Suppressor macrophage treated with lipopolysaccharide for 1 hour (primary cell): ENCODE results near the gene TBC1D17.

Experiments
- DNase-seq, 3 donors: peaks; one replicate each; pipeline ENCODE4 v3.0.0-alpha.2; 2020 to 2022

TBC1D17 gene

DNA sequence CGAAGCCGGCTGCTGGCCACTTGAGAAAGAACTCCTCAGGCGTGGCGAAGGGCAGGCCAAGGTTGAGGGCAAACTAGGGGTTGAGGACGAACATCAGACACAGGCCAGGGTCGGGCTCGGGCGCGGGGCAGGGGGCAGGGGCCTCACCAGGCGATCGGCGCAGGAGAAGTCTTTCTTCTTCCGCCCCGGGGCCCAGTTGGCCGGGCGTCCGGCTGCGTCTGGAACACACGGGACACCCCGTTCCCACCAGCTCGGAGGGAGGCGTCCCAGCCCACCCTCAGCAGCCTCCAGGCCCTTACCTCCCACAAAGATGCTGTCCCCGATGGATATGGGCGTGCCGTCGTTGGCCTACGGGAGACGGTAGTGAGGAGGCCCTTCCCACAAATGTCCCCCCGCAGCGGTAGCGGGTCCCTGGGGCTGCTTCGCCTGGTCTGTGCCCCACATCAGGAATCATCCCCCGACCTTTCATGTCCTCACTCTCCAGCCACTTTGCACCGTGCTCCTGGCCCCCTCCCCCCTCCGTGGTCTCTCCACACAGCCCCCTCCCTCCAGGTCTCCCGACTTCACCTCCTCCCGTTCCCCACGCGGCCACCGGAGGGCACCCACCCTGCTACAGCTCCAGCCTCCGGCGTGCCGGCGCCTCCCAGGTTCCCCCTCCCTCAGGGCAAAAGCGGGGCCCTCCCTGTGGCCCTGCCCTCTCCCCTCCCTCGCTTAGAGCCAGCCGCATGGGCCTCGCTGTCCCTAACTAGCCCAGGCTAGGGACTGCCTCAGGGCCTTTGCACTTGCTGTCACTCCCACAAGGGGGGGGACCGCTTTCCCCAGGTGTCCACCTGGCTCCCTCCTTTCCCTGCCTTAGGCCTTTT is 14.9 kb upstream of the TBC1D17 start:
- peak in 1 of 3 donors; percentile 52 for DNase-seq

DNA sequence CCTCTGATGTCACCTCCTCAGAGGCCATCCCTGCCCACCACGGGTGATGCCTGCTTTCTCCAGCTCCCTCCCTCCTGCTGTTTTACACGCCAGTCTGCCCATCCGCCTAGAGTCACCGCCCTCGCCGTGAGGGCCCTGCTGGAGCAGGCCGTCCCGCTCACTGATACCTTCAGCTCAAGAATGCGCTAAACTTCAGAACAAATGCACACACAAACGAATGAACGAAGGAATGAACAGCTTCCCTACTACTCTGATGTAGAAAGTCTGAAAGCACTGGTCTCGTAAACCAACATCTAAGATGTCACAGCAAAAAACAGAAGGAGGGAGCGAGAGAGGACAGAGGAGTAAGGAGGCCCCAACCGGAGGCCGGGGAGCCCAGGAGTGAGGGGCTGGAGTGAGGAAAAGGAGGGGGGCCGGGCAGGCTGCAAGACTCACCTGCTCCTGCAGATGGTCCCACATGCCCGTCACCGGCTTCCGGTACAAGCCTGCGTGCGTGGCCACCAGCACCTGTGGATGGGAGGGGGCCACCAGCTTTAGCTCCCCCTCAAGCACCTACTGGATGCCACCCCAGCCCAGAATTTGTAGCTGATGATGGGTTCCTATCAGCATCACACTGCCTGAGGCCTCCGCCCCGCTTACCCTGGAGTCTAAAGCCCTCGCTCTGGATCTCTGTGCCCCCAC is 14.1 kb upstream of the TBC1D17 start:
- no peak for DNase-seq

DNA sequence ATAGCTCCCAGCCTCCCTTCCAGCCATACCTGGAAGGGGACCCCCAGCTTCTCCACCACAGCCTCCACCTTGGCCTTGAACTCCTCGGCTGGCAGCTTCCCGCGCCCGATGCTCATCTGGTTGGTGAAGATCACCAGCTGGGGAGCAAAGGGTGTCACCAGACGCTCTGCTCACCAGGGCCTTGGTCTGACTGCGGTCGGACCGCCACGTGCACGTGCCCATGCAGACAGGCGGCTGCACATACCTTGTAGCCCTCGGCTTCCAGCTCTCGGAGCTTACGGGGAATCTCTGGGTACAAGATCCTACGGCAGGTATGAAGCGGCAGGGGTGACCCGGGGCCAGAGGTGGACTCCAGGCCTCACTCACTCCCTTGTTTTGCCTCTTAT is 13.6 kb upstream of the TBC1D17 start:
- DNase-seq = no peak

- no peak for DNase-seq
Measured at GRCh38 chr19:49864890-49865289, 12.6 kb upstream of the TBC1D17 start.

DNA sequence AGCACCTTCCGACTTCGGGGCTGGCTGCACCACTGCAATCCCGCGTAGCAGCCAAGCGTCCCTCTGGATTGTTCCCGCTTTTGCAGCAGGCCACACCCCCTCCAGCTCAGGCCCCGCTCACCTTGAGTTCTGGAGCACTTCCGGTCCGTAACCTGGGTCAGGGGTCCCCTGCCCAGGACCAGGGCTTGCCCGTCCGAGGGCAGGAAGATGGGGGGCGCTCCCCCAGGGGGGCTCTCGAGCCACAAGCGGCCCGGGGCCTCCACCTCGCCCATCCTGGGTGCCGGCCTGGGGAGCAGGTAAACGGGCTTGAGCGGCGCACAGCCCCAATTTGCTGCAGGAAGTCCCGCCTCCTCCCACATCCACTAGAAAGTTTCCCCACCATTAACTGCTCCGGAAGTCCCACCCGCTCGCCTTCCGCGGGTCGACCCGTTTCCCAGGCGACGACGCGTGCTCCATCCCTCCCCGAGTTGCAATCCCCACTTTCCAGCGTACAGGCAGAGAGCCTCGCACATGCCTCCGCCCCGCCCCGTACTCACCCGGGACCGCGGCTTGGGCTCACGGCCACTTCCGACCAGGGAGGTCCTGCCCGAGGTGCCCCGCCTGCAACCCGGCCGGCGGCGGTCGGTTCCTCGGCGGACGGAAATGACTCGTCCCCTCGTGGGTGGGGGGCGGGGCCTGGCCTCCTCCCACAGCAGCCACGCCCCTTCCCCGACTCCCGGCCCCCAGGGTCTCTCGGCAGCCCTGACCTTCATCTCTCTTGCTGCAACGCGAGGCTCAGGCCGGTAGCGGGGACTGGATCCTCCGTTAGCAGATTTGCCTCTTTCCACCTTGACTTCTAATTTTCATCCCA is 10.3 kb upstream of the TBC1D17 start, which contains the start of gene PNKP:
Gene PNKP (minus strand): TSS at position 644 of the 850 bp plus-strand sequence. CDS start 372 bp downstream, at position 272.
- peak; percentile 90 to 97 (median 92) for DNase-seq

GRCh38 chr19:49869009-49869483 is 8.5 kb upstream of the TBC1D17 start:
- no peak for DNase-seq

DNA sequence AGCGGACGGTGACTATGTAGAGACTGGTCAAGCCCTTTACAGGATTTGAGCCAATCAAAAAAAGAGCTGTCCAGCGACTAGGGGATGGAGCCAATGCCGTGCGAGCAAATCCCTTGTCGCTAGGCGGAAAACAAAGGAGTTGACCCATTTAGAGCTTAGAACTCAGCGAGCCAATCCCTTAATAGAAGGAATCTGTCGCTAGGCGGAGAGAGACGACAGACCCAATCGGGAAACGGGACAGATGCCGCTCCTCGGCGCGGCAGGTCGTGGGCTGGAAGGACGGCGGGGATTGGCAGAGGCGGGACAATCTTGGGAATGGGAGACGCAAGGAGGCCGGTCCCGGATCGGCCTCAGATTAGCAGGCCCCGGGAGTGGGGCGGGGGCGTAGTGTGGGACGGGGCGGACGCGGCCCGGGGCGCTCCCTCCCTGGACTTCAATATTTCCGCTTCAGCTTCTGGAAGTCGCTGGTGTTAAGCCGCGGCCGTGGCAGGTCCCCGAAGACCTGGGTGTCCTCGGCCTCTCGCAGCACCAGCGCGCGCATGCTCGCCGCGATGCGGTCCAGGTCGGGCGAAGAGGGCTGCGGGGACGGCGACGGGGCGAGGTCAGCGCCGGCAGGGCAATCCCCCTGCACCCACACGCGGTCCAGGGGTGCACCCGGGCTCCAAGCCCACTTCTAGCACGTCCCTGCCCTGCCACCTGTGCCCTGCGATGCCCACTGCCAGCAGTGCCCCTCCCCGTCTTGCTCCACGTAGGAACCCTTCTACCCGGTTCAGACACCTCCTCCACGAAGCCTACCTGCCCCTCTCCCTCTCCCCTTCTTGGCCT is 7.8 kb upstream of the TBC1D17 start:
- DNase-seq = peak; percentile 96 to 100 (median 99)

DNA sequence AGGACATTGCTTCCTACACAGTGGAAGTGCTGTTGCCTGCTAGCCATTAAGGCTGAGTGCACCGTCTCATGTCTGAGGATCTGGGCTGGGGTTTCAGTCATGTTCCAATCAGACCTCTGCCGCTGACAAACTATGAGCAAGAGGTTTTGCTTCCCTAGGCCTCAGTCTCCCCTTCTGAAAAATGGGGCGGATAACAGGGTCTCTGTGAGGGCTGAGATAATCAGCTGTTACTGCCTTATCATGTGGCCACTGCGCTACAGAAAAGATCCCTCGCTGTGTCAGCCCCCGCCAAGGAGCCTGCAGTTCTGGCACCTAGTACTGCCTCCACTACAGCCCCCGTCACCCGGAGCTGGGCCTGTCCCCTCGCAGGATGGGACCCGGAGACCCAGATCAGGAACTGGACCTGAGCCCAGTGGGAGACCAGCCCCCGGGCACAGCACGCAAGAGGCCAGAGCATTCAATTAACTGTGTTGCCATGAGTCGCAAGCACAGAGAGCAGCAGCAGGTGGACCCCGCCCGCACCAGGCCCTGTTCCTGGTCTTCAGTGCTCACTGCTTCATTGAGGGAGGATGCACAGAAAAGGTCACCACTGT is 7.1 kb upstream of the TBC1D17 start:
- DNase-seq = no peak

DNA sequence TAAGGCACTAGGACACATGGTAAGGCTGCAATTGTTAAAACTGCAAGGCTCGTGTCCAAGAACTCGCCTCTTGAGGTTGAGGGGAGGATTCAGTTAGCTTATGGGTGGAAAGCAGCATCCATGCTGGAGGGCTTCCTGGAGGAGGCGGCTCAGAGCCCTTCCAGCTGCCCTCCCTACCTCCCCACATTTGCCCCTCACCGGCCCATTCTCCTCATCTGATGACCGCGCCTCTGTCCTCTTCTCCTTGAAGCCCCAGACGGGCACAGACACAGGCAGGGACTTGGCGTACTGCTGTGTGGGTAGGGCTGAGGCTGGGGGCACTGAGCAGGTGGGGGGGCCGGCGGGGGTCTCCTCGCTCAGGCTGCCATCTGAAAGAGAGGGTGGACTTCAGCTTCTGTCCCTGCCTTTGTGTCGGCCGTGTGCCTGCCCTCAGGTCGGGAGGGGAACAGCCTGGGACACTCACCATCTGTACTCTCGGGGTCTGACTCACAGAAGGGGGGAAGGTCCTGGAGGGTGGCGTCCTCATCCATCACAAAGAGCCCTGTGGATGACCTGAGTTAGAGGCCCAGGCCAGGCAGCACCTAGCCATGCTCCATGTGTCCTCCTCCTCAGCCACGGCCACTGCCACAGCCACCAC is 6.0 kb upstream of the TBC1D17 start:
- DNase-seq = no peak

DNA sequence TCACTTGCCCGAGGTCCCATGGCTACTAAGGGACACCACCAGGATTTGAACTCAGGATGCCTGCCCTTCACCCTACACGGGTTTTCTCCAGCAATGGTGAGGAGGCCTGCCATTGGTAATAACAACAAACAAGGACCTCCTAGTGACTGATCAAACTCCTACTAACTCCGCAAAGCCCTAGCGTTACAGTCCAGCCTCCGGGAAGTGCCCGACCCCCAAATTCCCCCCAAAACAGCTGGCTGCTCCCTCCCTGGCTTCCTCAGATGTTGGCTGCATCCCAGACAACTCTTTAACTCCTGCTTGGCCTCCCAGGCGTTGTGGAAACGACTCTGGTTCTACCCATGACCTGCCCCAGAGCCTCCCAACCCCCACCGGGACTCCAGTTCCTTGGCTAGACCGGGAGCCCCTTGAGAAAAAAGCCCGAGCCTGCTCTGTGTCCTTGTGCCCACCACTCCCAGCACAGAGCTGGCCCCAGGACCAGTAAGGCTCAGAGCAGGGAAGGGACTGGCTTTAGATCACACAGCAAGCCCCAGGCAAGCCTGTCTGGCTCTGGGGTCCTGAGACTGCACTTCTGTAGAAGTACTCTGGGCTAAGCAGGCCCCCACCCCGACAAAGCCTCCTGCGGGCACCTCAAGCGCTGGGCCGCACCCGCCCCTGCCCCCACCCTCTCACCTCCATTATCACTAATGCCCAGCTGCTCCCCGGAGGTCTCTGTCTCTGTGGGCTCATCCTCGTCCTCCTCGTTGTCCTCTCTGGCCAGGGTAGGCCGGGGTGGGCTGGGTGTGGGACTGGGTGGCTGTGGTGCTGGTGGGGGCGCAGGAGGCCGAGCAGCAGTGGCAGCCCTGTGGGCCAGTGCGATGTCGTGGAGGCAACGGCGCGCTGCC is 5.0 kb upstream of the TBC1D17 start:
- no peak for DNase-seq

DNA sequence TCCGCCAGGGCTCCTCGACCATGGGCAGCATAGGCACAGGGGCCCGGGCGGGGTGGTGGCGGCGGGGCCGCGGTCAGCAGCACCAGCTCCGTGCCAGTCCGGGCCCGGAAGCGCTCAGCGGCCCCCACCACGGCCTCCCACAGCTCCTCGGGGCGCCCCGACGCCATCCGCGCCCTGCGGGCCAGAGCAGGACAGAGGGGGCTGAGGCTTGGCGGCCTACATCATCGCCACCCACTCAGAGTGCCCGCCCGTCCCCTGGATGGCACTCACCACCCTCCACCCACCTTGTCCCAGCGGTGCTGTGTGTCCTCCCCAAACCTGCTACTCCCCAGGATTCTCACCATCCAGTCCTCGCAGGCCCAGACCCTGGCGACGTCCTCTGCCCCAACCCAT is 4.4 kb upstream of the TBC1D17 start:
- DNase-seq = no peak

DNA sequence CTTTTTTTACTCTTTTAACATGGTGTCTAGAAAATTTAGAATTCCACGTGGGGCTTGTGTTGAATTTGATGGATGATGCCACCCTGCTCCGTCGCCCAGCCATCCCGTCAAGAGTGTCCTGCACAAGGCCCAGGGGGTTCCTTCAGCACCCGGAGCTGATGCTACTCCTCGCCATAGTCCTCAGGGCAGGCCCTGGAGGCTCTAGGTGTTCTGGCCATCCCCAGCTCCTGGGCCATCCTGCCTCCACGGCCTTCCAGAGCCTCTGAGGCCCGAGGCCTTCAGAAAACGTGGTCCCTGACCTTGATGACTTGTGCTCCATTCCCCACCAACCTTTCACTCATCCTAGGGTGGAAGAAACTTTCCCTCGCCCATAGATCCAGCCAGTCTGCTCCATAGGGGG is 3.7 kb upstream of the TBC1D17 start:
- no peak for DNase-seq

DNA sequence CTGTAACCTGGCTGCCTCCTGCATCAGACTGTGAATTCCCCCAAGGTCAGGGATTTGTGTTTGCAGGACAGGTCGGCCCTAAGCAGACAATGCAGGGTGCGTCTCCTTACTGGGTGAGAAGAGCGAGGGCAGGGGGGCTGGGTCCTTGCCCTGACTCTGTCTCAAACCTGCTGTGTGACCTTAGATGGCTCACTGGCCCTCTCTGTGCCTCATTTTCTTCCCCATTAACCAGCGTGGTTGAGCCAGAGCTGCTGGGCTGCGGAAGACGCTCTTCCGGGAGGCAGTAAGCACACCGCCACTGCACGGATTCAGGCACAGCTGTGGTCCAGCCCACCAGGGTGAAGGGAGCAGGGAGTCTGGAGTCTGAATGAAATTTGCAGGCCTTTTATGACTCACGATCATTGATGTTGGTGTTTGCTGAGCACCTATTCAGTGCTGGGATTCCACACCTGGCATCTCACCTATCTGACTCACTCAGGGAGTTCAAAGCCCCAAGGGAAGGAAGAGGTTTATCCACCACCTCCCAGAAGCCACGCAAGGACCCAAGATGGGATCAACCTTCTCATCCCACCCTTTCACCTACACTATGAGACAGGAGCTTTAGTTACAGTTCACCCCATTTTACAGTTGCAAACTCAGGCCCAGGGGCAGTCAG is 2.9 kb upstream of the TBC1D17 start:
- no peak for DNase-seq

DNA sequence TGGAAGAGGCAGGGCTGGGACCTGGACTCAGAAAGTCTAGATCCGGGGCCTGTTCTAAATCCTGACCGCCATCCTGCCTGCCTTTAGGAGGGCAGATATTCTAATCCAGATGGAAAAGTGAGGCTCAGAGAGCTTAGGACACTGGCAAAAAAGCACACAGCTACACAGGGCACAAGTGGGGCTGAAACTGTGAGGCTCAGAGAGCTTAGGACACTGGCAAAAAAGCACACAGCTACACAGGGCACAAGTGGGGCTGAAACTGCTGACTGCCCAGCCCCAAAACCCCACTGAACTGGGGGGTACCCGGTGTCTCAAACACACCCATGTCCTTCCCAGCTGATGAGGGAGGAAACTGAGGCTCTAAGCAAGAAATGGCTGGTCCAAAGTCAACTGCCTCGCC is 2.3 kb upstream of the TBC1D17 start:
- DNase-seq = no peak

DNA sequence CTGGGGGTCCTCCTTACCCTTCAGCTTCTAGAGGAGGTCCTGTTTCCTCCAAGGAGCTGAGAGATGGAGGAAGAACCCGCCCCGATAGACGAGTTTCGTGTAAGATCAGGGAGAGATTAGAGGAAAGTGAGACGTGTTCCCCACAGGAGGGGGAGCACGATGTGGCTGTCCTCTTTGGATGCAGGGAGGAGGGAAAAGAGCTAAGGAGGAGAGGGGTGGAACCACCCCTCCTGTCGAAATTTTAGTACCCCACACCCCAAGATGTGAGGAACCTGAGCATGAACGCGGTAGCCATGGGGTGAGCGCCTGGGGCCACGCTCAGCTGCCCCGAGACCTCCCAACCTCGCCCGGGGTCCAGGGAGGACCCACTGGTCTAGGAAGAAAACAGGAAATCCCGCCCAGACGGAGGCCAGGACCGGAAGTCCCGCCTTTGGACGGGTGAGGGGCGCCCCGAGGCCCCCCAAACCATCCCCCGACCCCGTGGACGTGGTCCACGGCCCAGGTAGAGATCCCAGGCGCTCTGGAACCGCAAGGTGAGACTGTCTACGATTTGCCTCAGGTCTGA is 1.6 kb upstream of the TBC1D17 start:
- peak; percentile 52 to 68 (median 66) for DNase-seq

DNA sequence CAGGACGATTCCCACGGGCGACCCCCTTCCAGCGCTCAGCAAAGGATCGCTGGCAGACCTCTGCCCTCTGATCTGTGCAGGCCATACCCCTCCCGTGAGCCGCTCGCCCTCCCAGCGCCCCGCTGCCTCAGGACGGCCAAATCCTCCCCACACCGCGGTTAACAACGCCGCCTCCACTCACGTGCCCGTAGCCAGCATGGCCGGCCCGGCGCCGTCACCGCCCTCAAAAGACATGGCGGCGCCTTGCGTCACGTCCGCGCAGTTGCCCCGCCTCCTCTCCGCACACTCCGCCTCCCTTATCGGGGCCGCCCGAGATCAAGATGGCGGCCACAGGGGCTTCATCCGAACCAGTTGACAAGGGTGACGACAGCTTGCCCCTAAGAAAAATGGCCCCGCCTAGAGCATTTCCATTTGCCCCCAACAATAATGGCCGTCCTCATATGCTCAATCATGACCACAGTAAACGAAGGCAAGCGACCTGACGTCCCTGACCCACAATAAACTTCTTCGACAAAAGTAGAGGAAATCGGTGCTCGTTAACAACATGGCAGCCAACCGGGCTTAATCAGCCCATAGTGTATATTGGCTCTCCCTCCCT is 981 bp upstream of the TBC1D17 start:
- peak; percentile 99 for DNase-seq

GRCh38 chr19:49877879-49878743 is 609 bp downstream of the TBC1D17 start:
- peak; percentile 98 to 100 (median 99) for DNase-seq

DNA sequence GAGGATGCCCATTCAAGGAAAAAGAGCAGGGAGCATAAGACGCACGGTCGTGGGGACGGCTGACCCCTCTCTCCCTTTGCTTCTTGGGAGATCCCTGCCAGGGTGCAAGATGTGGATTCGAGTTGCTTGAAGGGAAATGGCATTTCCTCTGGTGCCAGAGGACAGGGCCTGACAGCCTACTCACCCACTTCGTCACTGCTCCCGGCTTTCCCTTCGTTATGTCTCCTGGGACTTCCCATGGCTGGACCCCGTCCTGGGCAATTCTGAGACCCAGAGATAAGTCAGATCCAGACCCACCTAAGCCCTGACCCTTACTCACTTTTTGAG is 1.2 kb downstream of the TBC1D17 start:
- no peak for DNase-seq
